Epidermal melanocyte (primary cell): ENCODE results near the gene SLA2.
"Not testable (repeated sequence)": the region's sequence is repeated elsewhere in the genome, so short reads cannot be mapped to it uniquely, and the experiment has no call there.

Experiments used
- DNase-seq: peaks from one replicate; pipeline ENCODE4 v3.0.0; 2011; ENCODE audit warnings: low spot score; ENCODE audit not compliant: insufficient read length

SLA2 gene

GRCh38 chr20:36611625-36612024, 34.4 kb downstream of the SLA2 start:
- DNase-seq: no peak

GRCh38 chr20:36608388-36608728, 37.6 kb downstream of the SLA2 start:
- not testable (repeated sequence) for DNase-seq

- no peak for DNase-seq
Observed at GRCh38 chr20:36607586-36608387, 38.2 kb downstream of the SLA2 start.

DNA sequence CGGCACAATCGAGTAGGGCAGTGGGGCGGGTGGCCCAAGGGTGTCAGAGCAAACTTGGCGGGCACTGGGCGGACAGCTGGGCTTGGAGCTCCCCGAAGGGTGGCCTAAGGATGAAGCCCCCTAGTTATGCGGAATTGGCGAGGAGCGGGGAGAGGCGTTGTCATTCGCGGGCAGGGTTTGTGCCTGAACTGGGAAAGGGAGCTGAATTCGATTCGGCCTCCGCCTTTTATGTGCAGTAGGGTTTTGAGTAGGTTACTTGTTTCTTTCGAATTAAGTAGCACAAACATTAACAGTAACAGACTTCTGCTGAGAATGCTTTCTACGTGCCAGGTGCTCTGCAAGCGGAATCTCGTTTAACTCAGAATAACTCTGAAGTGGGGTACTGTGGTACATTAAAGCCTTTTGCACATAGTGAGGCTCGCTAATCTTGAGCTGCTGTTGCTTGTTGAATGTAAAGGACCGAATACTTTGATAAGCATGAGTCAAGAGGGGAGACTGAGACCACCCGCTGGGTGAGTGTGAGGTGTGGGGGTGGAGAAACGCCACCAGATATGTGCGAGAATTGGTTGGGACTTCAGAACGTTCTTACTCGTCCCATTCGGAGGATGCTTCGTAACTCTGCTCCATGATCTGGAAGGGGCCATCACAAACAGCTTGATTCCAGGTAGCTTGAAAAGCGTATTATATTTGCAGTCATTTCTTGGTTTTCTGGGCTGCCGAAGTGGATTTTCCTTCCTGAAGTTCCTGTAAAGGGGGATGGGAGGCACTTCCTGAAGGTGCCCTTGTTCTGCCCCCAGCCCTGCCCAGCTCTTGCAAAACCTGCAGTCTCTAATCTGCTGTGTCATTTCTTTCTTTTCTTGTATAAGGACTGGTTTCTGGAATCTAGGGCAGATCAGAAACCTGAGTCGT, 39.6 kb downstream of the SLA2 start:
- no peak for DNase-seq

- peak; percentile 55 for DNase-seq
Observed at GRCh38 chr20:36605399-36606157, 40.4 kb downstream of the SLA2 start, which contains the start of gene RAB5IF. TSS of gene RAB5IF (plus strand) at chr20:36605779. CDS start at chr20:36605952, 173 bp downstream.

GRCh38 chr20:36604952-36605398, 41.0 kb downstream of the SLA2 start:
- no peak for DNase-seq

GRCh38 chr20:36601540-36601939, 44.5 kb downstream of the SLA2 start:
- no peak for DNase-seq

DNA sequence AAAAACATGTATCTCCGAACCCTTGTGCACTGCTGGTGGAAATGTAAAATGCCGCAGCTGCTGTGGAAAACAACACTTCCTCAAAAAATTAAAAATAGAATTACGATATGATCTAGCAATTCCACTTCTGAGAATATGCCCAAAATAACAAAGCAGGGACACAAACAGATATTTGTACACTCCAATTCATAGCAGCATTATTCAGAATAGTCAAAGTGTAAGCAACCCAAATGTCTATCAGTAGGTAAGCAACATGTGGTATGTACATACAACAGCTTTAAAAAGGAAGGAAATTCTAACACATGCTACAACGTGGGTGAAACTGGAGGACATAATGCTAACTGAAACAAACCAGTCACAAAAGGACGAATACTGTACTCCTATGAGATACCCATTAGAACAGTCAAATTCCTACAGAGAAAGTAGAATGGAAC, 46.1 kb downstream of the SLA2 start:
- DNase-seq: no peak

- no peak for DNase-seq
Observed at GRCh38 chr20:36593347-36593929, 52.6 kb downstream of the SLA2 start.

GRCh38 chr20:36591854-36592641, 53.9 kb downstream of the SLA2 start:
- DNase-seq: no peak

DNA sequence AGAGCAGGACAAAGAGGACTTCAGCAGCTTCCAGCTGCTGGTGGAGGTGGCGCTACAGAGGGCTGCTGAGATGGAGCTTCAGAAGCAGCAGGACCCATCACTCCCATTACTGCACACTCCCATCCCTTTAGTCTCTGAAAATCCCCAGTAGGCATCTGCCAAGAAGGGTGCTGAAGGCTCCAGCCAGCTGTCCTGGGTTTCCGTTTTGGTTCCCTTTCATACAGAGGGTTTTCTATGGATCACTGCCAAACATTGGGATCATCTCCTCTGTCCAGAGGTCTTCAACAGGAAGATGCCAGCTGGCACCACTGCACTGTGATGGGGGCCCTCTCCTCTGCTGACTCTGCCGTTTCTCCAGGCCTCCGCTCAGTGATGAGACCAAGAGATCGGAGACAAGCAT, 54.7 kb downstream of the SLA2 start:
- no peak for DNase-seq

GRCh38 chr20:36587388-36588070, 58.5 kb downstream of the SLA2 start:
- DNase-seq: no peak

DNA sequence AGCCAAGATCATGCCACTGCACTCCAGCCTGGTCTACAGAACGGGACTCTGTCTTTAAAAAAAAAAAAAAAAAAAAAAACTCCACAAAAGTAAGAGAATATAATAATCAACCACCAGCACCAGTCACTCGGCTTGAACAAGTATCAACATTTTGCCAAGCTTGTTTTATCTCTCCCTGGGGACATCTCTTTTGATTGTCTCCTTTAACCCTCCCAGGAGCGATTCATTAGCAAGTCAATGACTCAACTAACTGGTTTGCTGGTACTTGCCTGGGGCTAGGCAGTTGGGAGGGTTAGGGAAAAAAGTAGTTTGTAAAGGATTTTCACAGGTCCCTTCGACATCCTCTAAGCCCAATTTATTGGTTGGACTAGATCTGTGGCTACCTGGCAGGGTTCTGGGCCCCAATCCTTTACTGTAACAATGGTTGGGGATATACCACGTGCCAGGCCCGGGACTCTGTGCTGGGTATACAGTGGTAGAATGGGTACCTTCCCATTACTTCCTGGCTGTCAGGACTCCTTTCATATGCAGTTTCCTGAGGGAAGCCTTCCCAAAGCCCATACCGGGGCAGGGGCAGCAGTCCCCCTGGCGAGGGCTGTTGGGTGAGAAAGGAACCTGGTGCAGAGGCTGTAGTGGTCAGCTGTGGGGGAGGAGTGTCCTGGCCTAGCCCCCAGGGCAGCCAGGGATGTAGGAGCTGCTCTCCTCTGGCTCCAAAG, 60.4 kb downstream of the SLA2 start:
- DNase-seq: no peak

DNA sequence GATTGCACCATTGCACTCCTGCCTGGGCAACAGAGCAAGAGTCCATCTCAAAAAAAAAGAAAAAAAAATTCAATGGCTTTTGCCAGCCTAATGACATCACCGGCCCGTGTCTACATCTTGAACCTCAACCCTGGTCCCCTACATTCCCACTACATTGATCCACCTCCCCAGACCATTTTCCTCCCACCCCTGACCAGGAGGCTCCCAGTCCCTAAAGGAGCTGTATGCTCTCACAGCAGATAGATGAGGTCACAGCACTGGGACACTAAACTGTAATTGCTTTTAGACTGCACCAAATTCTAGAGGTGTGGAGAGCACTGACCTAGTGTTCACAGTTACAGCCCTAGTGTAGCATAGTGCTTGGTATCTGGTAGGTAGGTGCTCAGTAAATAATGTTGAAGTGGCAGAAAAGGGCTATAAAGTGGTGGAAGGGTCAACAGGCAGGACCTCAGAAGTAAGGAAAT, 61.9 kb downstream of the SLA2 start:
- no peak for DNase-seq

DNA sequence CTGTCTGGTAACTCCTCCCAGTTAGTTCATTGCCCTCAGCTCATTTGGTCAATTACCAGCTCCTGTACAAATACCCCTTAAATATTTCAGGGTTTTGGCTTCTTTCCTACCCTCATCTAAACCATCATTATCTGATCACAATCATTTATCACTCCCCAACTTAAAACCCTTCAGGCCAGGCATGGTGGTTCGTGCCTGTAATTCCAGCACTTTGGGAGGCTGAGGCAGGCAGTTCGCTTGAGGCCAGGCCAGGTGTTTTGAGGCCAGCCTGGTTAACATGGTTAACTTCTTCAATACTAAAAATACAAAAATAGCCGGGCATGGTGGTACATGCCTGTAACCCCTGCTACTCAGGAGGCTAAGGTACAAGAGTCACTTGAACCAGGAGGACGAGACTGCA, 63.2 kb downstream of the SLA2 start:
- no peak for DNase-seq

- DNase-seq: no peak
Observed at GRCh38 chr20:36582322-36582721, 63.7 kb downstream of the SLA2 start.

DNA sequence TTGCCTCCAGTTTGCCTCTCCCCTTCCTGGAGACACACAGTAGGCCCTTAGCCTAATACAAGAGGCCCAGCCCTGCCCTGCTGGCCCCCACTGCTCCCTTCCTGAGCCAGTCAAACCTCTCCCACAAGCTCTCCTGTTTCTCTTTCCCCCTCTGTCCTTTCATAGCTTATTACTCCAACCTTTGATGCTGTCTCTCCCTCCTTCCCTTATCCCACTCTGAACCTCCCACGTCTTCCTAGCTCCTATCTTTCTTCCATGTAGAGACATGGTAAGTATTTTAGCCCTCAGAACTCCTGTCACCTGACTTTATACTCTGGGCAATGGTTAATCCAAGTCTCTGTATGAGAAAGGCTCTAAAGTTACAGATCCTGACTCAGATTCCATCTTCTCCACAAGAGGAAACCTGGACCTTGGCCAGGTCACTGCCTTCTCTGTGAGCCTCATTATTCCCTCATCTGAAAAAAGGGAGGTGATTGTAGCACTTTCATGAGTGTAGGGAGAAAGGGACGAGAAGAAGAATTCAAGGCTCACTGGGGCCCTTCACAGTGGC, 65.9 kb downstream of the SLA2 start:
- no peak for DNase-seq

GRCh38 chr20:36578356-36579041, 67.5 kb downstream of the SLA2 start:
- no peak for DNase-seq
